ENCODE results near the gene ZC3H4. TPM values are rescaled to one million over a fixed set of nuclear protein-coding genes. Genes with fewer than 3 reads are reported as not detected.

The ZC3H4 gene
- total and polyA plus RNA-seq, 9 of the 15 experiments (the other 6 are each of a cell fraction or from before 2014, with no cell fraction given) = 2.2 to 75.6 (median 18.3) TPM

DNA sequence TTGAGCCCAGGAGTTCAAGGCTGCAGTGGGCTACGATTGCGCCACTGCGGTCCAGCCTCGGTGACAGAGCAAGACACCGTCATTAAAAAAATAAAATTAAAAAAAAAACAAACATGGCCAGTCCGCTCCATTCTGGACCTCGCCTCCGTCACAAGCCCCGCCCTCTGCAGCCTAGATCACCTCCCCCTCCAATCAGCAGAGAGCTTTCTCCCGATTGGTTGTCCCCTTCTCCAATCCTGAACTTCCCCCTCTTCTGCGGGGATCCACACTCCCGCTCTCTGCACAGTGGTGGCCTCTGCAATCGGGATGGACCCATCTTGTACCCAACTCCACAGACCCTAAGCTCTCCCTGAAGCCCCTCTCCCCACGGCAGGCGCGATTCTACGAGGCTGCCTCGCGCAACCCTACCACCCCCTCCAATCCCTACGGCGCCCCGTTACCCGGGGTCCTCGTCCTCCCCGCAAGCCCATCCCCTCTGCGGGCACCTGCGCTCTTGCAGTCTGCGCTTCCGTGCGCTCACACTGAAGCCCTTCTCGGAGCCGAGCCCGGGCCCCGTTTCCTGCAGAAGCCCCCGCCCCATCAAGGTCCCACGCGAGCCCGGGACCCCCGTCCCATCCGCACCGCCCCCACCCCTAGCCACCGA, 65.7 kb downstream of the ZC3H4 start (continued):
- TF ChIP-seq, protein P1, sequence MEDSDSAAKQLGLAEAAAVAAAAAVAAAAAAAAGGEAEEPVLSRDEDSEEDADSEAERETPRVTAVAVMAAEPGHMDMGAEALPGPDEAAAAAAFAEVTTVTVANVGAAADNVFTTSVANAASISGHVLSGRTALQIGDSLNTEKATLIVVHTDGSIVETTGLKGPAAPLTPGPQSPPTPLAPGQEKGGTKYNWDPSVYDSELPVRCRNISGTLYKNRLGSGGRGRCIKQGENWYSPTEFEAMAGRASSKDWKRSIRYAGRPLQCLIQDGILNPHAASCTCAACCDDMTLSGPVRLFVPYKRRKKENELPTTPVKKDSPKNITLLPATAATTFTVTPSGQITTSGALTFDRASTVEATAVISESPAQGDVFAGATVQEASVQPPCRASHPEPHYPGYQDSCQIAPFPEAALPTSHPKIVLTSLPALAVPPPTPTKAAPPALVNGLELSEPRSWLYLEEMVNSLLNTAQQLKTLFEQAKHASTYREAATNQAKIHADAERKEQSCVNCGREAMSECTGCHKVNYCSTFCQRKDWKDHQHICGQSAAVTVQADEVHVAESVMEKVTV (CRISPR knock-in tag; IDR thresholded peaks at IDR 0.05) = no peak
- TF ChIP-seq, protein P2, sequence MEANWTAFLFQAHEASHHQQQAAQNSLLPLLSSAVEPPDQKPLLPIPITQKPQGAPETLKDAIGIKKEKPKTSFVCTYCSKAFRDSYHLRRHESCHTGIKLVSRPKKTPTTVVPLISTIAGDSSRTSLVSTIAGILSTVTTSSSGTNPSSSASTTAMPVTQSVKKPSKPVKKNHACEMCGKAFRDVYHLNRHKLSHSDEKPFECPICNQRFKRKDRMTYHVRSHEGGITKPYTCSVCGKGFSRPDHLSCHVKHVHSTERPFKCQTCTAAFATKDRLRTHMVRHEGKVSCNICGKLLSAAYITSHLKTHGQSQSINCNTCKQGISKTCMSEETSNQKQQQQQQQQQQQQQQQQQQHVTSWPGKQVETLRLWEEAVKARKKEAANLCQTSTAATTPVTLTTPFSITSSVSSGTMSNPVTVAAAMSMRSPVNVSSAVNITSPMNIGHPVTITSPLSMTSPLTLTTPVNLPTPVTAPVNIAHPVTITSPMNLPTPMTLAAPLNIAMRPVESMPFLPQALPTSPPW (CRISPR knock-in tag; IDR thresholded peaks at IDR 0.05) = peak; percentile 27; the same call in 1 of the 2 replicates
- TF ChIP-seq, protein P3, sequence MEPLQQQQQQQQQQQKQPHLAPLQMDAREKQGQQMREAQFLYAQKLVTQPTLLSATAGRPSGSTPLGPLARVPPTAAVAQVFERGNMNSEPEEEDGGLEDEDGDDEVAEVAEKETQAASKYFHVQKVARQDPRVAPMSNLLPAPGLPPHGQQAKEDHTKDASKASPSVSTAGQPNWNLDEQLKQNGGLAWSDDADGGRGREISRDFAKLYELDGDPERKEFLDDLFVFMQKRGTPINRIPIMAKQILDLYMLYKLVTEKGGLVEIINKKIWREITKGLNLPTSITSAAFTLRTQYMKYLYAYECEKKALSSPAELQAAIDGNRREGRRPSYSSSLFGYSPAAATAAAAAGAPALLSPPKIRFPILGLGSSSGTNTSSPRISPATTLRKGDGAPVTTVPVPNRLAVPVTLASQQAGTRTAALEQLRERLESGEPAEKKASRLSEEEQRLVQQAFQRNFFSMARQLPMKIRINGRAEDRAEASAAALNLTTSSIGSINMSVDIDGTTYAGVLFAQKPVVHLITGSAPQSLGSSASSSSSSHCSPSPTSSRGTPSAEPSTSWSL (CRISPR knock-in tag; IDR thresholded peaks at IDR 0.05; ENCODE audit: borderline replicate concordance) = no peak
- TF ChIP-seq POLR2A (conservative IDR thresholded peaks at IDR 0.05) (peak; percentile 67; the same call in 1 of the 2 replicates), FOXA3 (CRISPR knock-in tag; conservative IDR thresholded peaks at IDR 0.05 in 1 of 2, IDR thresholded peaks at IDR 0.05 in 1 of 2) (no peak), SIX5 (IDR thresholded peaks at IDR 0.05; ENCODE audit: borderline replicate concordance in 1 of 2, insufficient read depth in 1 of 2, low read depth in 1 of 2, low read length in 2 of 2) (no peak), PYGO2 (tag; IDR thresholded peaks at IDR 0.05) (no peak), CXXC5 (CRISPR knock-in tag; IDR thresholded peaks at IDR 0.05) (no peak; the same call in 1 of the 2 replicates), LARP7 (IDR thresholded peaks at IDR 0.05) (no peak), JUN (IDR thresholded peaks at IDR 0.05; ENCODE audit: borderline replicate concordance, low read depth, low read length) (peak; percentile 33; the same call in 1 of the 2 replicates), JUN (CRISPR knock-in tag; IDR thresholded peaks at IDR 0.05; ENCODE audit: borderline replicate concordance) (no peak), CREBBP (IDR thresholded peaks at IDR 0.05; ENCODE audit: low read depth, low read length) (no peak), JUNB (CRISPR knock-in tag; conservative IDR thresholded peaks at IDR 0.05) (no peak), POLR2B (IDR thresholded peaks at IDR 0.05; ENCODE audit: low read depth, partially characterized antibody) (peak; percentile 54), NR2C2 (CRISPR knock-in tag; IDR thresholded peaks at IDR 0.05) (no peak), NR2C2 (tag; IDR thresholded peaks at IDR 0.05) (no peak), RFX5 (IDR thresholded peaks at IDR 0.05; ENCODE audit: low read depth, low read length) (no peak), ZNF408 (CRISPR knock-in tag; IDR thresholded peaks at IDR 0.05; ENCODE audit: low read depth) (no peak), DACH1 (IDR thresholded peaks at IDR 0.05; ENCODE audit: partially characterized antibody) (no peak), FOXJ2 (tag; IDR thresholded peaks at IDR 0.05) (no peak), ZFX (CRISPR knock-in tag; IDR thresholded peaks at IDR 0.05) (no peak), ZNF41 (CRISPR knock-in tag; conservative IDR thresholded peaks at IDR 0.05) (no peak)
- TF ChIP-seq, protein P4, sequence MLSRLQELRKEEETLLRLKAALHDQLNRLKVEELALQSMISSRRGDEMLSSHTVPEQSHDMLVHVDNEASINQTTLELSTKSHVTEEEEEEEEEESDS (CRISPR knock-in tag; IDR thresholded peaks at IDR 0.05) = no peak
- TF ChIP-seq, protein P5, sequence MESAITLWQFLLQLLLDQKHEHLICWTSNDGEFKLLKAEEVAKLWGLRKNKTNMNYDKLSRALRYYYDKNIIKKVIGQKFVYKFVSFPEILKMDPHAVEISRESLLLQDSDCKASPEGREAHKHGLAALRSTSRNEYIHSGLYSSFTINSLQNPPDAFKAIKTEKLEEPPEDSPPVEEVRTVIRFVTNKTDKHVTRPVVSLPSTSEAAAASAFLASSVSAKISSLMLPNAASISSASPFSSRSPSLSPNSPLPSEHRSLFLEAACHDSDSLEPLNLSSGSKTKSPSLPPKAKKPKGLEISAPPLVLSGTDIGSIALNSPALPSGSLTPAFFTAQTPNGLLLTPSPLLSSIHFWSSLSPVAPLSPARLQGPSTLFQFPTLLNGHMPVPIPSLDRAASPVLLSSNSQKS (CRISPR knock-in tag; IDR thresholded peaks at IDR 0.05) = no peak
